Cardiac muscle cell (in vitro differentiated cells and primary cell): Measurements from ENCODE around the gene CBX7. TPM values are rescaled to one million over a fixed set of nuclear protein-coding genes. Genes with fewer than 3 reads are reported as not detected.
"Not testable (repeated sequence)": the region's sequence is repeated elsewhere in the genome, so short reads cannot be mapped to it uniquely, and the experiment has no call there.

ENCODE experiments used
- DNase-seq, 2 donors: peaks; one replicate each; pipeline versions ENCODE4 v3.0.0 to v3.0.0-alpha.2; 2010 to 2017; ENCODE audit warnings: low read depth in 1 of 2, low spot score in 1 of 2
- H3K27ac ChIP-seq: fragments of 200-600 bp; sonication (generic); 2 replicates; pipeline ENCODE4 v1.5.1; 2016
- H3K27me3 ChIP-seq: fragments of 200-600 bp; sonication (generic); 2 replicates; pipeline ENCODE4 v1.6.0; 2016; ENCODE audit warnings: control low read depth
- H3K36me3 ChIP-seq: fragments of 200-600 bp; sonication (generic); 2 replicates; pipeline ENCODE4 v1.5.1; 2016; ENCODE audit warnings: control low read depth
- H3K4me1 ChIP-seq: fragments of 200-600 bp; sonication (generic); 2 replicates; pipeline ENCODE4 v1.8.1; 2017; ENCODE audit warnings: low read depth, mild to moderate bottlenecking, mixed run types
- H3K4me3 ChIP-seq: fragments of 200-600 bp; sonication (generic); 2 replicates; pipeline ENCODE4 v1.5.1; 2016; ENCODE audit warnings: mild to moderate bottlenecking
- H3K9me3 ChIP-seq: fragments of 200-600 bp; sonication (generic); 2 replicates; pipeline ENCODE4 v1.5.1; 2017; ENCODE audit warnings: low read depth, mild to moderate bottlenecking, control low read depth
- CTCF ChIP-seq: IDR thresholded peaks from 2 replicates; pipeline ENCODE4 v1.5.1; 2012; ENCODE audit warnings: low read depth, mild to moderate bottlenecking, low read length
- polyA plus RNA-seq: library from polyadenylated mRNA; unstranded; fragments of >200 nt; fragmentation: Nextera tagmentation; extraction: Ambion mirVana; gene quantifications from 2 replicates; pipeline ENCODE4 v1.2.1, GENCODE V29; 2016
- total RNA-seq: library from RNA; depleted of rRNA; stranded (reverse); fragments of >200 nt; gene quantifications from 2 replicates; pipeline ENCODE4 v1.2.3, GENCODE V29; 2016

CBX7 gene
- total and polyA plus RNA-seq, 2 experiments from 2014 or later: 10.2 to 31.3 TPM

- no peak overlapping the region for H3K4me3 ChIP-seq
- DNase-seq: peak in 1 of 2 donors; percentile 23
- peaks cover 26% of the 10 kb centered on the region for H3K4me1 ChIP-seq
- no peaks in the 10 kb centered on the region for H3K9me3 ChIP-seq
- no peaks in the 10 kb centered on the region for H3K36me3 ChIP-seq
- TF ChIP-seq CTCF: no peak
- H3K27me3 ChIP-seq: no peaks in the 10 kb centered on the region
- H3K27ac ChIP-seq: peak overlapping the region; percentile 64
Observed at GRCh38 chr22:39173787-39174497, 21.5 kb upstream of the CBX7 start.

- no peak for TF ChIP-seq CTCF
- Histone ChIP-seq H3K4me1 (peaks cover 26% of the 10 kb centered on the region), H3K27me3 (no peaks in the 10 kb centered on the region), H3K9me3 (no peaks in the 10 kb centered on the region), H3K36me3 (no peaks in the 10 kb centered on the region), H3K4me3 (no peak overlapping the region), H3K27ac (no peak overlapping the region)
- no peak for DNase-seq
Observed at GRCh38 chr22:39173050-39173706, 20.7 kb upstream of the CBX7 start.

- not testable (repeated sequence) for H3K36me3 ChIP-seq, H3K27me3 ChIP-seq, H3K27ac ChIP-seq, DNase-seq, H3K9me3 ChIP-seq, H3K4me3 ChIP-seq
- H3K4me1 ChIP-seq: peaks cover 26% of the 10 kb centered on the region
Observed at GRCh38 chr22:39172265-39173049, 20.0 kb upstream of the CBX7 start.

- Histone ChIP-seq H3K27me3 (no peaks in the 10 kb centered on the region), H3K27ac (no peak overlapping the region), H3K4me3 (no peak overlapping the region), H3K36me3 (no peaks in the 10 kb centered on the region), H3K9me3 (no peaks in the 10 kb centered on the region), H3K4me1 (peaks cover 26% of the 10 kb centered on the region)
- DNase-seq: no peak
- no peak for TF ChIP-seq CTCF
Observed at GRCh38 chr22:39171623-39172264, 19.3 kb upstream of the CBX7 start.

- H3K27ac ChIP-seq: no peak overlapping the region
- peaks cover 21% of the 10 kb centered on the region for H3K4me1 ChIP-seq
Observed at GRCh38 chr22:39170825-39171622, 18.5 kb upstream of the CBX7 start.

More at GRCh38 chr22:39170825-39171622, 18.5 kb upstream of the CBX7 start:
- H3K27me3 ChIP-seq: no peaks in the 10 kb centered on the region
- no peaks in the 10 kb centered on the region for H3K36me3 ChIP-seq
- TF ChIP-seq CTCF: peak; percentile 84
- peak; percentile 77 to 88 for DNase-seq
- no peaks in the 10 kb centered on the region for H3K9me3 ChIP-seq
- no peak overlapping the region for H3K4me3 ChIP-seq
